ENCODE measurements around the gene RHOV.

RHOV gene

DNA sequence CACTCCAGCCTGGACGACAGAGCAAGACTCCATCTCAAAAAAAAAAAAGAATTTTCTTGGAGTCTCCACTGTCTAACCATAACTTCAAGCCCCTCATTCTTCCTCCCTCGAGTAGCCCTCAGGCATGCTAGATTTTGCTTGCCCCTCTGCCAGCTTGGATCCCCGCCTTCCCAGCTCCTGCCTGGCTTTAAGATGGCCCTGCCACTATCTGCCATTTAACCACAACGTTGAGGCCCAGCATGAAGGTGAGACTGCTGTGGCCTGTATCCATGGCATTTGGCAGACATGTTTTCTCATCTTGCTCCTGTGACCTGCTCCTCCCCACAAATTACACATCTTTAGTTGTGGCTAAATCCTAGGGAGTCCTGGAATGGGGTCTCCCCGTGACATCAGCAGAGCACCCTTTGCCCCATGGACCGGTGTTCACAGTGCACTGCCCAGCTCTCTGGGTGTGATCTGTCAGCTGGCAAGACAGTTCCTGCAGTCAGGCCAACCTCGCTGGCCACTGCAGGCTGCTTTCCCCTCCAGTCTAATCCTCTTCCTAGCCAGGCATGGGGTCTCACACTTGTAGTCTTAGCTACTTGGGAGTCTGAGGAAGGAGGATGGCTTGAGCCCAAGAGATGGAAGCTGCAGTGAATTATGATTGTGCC lies 30.6 kb upstream of the RHOV start:
- DNase-seq (ENCODE audit: low read depth in 3 of 3, low spot score in 1 of 3) = no peak

DNA sequence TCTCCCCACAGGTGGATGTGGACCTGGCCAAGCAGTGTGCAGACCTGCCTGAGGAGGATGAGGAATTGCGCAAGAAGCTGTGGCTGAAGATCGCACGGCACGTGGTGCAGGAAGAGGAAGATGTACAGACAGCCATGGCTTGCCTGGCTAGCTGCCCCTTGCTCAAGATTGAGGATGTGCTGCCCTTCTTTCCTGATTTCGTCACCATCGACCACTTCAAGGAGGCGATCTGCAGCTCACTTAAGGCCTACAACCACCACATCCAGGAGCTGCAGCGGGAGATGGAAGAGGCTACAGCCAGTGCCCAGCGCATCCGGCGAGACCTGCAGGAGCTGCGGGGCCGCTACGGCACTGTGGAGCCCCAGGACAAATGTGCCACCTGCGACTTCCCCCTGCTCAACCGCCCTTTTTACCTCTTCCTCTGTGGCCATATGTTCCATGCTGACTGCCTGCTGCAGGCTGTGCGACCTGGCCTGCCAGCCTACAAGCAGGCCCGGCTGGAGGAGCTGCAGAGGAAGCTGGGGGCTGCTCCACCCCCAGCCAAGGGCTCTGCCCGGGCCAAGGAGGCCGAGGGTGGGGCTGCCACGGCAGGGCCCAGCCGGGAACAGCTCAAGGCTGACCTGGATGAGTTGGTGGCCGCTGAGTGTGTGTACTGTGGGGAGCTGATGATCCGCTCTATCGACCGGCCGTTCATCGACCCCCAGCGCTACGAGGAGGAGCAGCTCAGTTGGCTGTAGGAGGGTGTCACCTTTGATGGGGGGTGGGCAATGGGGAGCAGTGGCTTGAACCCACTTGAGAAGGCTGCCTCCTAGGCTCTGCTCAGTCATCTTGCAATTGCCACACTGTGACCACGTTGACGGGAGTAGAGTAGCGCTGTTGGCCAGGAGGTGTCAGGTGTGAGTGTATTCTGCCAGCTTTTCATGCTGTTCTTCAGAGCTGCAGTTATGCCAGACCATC lies 28.8 kb upstream of the RHOV start:
- DNase-seq (ENCODE audit: low read depth in 3 of 3, low spot score in 1 of 3) = no peak

DNA sequence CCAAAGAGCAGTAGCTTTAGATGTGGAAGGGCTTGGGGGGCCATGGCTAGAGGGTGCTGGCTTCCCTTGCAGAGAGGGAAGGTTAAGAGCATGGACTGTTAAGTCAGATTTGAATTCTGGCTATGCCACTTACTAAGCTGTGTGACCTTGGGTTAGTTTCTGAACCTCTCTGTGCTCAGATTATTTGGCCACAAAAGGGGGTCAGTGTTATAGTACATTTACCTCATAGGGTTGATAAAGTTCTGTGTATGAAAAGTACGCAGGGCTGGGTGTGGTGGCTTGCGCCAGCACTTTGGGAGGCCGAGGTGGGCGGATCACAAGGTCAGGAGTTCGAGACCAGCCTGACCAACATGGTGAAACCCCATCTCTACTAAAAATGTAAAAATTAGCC lies 27.0 kb upstream of the RHOV start:
- DNase-seq (ENCODE audit: low read depth in 3 of 3, low spot score in 1 of 3) = no peak

DNA sequence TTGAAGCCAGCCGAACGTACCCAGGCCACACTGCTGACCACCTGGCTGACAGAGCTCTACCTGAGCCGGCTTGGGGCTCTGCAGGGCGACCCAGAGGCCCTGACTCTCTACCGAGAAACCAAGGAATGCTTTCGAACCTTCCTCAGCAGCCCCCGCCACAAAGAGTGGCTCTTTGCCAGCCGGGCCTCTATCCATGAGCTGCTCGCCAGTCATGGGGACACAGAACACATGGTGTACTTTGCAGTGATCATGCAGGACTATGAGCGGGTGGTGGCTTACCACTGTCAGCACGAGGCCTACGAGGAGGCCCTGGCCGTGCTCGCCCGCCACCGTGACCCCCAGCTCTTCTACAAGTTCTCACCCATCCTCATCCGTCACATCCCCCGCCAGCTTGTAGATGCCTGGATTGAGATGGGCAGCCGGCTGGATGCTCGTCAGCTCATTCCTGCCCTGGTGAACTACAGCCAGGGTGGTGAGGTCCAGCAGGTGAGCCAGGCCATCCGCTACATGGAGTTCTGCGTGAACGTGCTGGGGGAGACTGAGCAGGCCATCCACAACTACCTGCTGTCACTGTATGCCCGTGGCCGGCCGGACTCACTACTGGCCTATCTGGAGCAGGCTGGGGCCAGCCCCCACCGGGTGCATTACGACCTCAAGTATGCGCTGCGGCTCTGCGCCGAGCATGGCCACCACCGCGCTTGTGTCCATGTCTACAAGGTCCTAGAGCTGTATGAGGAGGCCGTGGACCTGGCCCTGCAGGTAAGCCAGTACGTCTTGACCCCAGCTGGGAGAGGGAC lies 26.4 kb upstream of the RHOV start:
- no peak for DNase-seq (ENCODE audit: low read depth in 3 of 3, low spot score in 1 of 3)

DNA sequence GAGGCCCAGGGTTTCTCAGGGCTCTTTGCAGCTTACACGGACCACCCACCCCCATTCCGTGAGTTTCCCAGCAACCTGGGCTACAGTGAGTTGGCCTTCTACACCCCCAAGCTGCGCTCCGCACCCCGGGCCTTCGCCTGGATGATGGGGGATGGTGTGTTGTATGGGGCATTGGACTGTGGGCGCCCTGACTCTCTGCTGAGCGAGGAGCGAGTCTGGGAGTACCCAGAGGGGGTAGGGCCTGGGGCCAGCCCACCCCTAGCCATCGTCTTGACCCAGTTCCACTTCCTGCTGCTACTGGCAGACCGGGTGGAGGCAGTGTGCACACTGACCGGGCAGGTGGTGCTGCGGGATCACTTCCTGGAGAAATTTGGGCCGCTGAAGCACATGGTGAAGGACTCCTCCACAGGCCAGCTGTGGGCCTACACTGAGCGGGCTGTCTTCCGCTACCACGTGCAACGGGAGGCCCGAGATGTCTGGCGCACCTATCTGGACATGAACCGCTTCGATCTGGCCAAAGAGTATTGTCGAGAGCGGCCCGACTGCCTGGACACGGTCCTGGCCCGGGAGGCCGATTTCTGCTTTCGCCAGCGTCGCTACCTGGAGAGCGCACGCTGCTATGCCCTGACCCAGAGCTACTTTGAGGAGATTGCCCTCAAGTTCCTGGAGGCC lies 25.6 kb upstream of the RHOV start:
- no peak for DNase-seq (ENCODE audit: low read depth in 3 of 3, low spot score in 1 of 3)

DNA sequence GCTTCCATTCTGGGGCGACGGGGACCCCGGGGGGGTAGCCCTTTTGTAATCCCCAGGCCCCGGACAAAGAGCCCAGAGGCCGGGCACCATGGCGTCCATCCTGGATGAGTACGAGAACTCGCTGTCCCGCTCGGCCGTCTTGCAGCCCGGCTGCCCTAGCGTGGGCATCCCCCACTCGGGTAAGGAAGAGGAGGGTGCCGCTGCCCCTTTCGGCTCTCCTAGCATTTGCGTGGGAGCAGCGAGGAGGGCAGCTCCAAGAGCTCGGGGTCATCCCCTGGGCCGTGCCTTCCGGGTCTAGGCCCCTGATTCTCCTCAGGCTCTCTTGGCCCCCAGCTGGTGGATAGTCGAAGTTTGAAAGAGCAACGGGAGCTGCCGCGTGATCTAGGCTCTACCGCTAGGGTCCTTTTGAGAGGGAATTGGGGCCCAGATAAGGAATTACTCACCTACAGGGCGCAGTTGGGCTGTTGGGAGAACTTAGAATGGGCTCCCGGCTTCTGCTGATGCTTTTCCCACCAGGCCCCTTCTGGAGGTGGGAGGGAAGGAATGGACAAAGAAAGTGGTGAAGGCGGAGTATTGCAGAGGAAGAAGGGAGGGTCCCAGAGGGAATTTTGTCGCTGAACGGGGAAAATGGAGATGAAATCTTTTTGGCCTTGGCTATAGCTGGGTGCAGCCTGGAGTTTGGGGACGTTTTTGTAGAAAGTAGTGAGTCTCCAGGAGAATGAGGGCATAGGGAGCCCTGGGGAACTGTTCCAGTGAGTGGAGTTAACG lies 20.8 kb upstream of the RHOV start:
- DNase-seq (ENCODE audit: low read depth in 3 of 3, low spot score in 1 of 3) = peak in 1 of 3 donors; percentile 25

DNA sequence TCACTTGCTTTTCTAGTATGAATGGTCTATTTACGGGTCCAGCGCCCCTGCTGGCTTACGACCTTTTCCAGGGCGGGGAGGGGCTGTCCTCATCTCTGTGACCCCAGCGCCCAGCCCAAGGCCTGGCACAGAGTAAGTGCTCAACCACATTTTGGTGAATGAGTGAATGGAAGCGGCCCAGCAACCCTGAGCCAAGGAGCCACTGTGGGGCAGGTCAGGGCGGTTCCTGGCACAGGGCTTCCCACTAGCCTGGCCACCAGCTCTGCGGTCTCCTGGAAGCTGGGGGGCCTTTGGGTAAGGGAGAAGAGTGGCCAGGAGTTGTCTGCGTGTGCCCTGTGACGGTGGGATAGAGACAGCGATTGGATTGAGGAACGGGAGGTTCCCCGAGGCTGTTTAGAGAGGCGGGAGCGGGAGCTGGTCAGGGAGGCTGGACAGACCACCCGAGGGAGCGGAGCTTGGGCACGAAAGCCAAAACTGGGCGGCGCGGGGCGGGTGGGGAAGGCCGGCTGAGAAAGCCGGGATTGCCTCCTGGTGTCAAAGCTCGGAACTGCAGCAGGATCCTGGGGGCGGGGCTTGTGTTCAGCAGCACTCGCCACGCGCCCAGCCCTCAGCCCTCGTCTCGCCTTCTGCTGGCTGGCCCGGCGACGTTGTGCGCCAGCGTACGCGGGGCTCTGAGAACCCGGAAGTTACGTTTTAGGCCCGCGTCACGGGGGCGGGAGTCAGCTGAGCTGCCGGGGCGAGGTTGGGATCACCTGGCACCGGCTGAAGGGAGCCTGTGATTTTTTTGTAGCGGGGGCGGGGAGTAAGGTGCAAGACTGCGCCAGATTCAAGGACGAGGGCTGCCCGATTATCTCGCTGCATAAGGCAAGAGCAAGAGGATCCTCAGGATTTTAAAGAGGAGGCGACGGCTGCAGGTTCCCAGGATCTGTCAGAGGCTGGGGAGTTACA lies 20.0 kb upstream of the RHOV start, which contains the start of gene VPS18:
Gene VPS18, plus strand, starts transcription at position 718 of the 948 bp plus-strand sequence. CDS start 319 bp downstream, outside the sequence.
- DNase-seq (ENCODE audit: low read depth in 3 of 3, low spot score in 1 of 3) = peak; percentile 92 to 100 (median 98)

DNA sequence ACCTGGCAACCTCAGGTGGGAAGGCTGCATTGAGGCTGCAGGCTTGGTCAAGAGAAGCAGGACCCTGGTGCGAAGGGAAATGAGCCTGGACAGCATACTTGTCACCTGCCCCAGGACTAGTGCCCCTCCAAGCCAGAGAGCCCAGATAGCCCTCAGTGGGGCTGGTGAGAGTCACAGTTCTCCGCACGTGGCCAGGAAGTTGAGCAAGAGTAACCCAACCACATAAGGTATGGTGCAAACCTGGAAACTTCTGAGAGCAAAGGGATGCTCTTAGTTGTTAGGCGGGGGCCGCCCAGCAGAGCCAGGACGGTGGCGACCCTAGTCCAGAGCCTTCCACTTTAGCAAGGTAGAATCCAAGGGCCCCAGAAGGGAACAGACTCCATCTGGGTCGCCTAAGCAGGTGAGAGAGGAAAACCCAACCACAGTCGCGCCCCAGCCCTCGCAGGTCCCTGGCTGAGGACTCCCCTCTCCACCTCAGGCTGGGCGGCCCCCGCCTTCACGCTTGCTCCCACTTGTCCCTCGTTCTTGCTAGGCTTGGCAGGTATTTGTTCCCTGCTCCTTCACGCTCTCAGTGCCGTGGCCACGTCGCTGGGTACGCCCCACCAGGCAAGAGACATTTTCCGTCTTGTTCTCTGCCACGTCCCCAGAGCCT lies 19.1 kb upstream of the RHOV start:
- no peak for DNase-seq (ENCODE audit: low read depth in 3 of 3, low spot score in 1 of 3)

DNA sequence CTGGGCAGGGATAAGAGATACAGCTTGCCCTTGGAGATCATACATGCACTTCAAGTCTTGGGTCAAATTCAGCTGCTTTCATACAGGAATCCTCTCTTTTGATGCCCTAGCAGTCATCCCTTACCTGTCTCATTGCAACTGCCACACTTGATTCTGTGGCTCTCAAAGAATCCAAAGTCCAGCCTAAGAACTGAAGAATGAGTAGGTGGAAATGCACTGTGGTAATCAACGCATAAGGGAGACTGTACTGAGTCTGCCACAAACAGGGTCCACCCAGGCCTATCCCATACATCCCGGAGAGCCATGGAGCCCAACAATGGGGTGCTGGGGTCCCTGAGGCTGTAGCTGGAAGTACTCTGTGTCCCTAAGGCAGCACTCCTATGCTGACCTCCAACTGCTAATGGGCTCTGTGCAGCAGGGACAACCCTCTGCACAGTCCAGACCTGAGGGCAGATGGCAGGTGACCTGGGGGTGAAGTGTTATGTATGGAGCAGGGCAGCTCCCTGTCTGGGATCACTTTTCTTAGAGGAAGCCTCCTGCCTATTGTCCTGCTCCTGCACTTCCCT lies 18.5 kb upstream of the RHOV start:
- DNase-seq (ENCODE audit: low read depth in 3 of 3, low spot score in 1 of 3) = no peak

DNA sequence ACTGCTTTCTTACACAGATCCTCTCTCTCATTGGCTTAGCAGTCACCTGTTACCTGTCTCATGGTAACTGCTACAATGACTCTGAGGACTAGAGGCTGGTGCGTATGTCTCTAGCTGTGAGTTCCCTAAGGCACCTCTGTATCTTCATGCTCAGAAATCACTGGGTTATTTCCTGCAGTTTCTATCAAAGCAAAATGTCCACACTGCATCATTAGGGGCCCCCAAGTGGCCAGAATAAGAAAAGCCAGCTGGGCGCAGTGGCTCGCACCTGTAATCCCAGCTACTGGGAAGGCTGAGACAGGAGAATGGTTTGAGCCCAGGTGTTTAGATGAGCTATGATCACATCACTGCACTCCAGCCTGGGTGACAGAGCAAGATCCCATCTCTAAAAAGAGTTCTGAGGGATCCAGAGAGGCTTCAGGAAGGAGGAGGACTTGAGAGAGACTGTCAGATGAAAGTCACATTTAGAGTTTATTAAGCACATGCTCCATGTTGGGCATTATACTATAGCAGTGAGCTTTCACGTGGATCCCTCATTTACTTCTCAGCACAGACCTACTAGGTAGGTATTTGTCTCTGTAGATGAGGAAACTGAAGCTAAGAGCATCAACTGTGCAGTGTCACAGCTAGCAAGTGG lies 17.9 kb upstream of the RHOV start:
- DNase-seq (ENCODE audit: low read depth in 3 of 3, low spot score in 1 of 3) = no peak

DNA sequence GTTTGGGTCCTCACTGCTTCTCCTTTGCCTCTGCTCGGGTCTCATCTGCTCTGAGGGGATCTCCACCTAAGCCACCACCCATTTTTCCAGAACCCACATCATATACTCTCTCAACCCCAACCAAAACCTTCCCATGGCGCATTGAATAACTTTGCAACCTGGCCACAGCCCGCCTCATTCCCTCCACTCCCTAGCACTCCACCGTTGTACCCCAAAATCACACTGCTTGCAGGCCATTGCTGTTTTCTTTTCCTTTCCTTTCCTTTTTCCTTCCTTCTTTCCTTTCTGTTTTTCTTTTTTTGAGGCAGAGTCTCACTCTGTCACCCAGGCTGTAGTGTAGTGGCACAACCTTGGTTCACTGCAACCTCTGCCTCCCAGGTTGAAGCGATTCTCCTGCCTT lies 17.1 kb upstream of the RHOV start:
- DNase-seq (ENCODE audit: low read depth in 3 of 3, low spot score in 1 of 3) = no peak

DNA sequence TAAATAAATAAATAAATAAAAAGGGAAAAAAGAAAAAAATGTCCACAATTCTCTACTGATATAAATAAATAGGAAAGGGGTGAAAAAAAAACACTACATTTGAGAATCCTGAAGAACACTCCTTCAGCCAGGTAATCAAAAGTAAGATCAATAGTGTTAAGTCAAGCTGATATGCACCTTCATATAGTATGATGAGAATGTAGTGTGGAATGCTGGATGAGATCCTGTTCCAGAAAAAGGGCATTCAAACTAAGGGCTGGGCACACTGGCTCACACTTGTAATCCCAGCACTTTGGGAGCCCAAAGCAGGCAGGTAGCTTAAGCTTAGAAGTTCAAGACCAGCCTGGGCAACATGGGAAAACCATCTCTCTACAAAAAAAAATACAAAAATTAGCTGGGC lies 15.1 kb upstream of the RHOV start:
- no peak for DNase-seq (ENCODE audit: low read depth in 3 of 3, low spot score in 1 of 3)

DNA sequence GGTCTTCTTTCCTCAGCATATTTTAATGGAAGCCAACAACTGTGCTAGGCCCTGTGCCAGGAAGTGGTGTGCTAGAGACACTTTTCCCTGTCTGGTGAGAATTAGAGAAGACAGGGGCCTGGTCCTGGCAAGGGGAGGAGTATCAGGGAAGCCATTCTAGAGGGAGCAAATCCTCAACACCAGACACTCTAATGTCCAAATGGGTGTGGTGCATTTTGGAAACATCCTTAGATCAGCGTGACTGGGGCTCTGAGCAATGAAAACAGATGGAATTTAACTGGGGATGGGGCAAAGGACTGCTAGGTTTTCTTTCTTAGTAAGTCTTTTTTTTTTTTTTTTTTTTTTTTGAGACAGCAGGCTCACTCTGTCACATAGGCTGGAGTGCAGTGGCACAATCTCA lies 12.6 kb upstream of the RHOV start:
- no peak for DNase-seq (ENCODE audit: low read depth in 3 of 3, low spot score in 1 of 3)

DNA sequence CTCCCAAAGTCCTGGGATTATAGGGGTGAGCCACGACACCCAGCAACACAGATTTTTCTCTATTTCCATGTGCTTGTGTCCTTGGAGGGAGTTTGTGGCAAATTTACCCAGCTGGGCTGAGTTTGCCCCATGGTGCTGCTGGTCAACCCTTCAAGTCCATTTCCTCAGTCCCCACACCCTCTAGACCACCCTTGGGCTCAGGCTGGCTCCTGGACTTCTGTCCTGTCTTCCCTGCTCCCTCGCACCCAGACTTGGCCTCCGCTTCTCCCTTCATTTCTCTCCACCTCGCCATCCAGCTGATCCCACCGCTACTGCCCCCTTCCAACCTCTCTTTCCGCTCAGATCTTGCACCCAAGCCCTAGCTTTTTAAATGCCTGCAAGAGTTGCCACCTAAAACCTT lies 7.3 kb upstream of the RHOV start:
- DNase-seq (ENCODE audit: low read depth in 3 of 3, low spot score in 1 of 3) = no peak

DNA sequence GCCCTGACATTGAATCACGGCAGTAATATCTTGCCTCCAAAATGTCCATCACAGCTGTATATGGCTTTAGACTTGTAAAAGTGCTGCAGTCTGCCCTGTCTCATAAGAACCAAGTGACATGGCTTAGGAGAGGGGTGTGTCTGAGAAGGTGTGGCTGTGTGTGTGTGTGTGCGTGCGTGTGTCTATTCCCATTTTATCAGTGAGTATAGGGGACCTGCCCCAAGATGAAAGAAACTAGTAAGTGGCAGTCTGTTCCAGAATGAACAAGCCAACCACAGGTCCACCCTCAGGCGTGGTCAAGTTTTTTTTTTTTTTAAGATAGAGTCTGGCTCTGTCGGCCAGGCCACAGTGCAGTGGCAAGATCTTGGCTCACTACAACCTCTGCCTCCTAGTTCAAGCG lies 5.6 kb upstream of the RHOV start:
- no peak for DNase-seq (ENCODE audit: low read depth in 3 of 3, low spot score in 1 of 3)

DNA sequence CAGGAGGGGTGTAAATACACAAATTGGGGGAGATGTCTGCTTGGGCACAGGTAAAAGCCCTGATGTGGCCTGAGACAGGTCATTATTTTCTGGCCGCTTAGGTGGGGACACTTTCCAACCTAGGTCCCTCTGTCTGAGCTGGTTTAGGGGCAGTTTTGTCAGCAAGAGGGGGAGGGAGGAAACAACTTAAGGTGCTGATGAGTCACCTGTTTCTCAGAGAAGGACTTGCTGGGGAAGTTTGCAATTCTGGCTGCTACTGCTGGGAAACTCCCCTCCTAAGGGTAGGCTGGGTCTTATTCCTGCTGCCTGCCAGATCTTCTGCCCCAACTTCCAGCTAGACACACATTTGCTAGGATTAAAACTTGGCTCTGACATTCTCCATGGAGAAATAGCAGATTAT lies 4.8 kb upstream of the RHOV start:
- no peak for DNase-seq (ENCODE audit: low read depth in 3 of 3, low spot score in 1 of 3)

DNA sequence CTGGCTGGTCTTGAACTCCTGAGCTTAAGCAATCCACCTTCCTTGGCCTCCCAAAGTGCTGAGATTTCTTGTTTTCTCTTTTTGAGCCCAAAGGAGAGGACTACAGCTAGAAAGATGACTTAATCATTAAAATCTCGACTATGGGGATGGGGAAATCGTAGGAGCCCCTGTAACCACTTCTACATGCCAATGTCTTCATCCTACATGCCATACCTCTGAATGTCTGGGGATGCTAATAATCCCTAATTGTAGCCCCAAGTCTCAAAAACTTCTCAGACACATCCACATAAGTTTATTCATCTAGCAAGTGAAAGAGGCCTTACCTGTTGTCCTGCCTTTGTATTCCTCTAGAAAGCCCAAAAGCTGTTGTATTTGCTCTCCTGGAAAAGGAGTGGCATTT lies 3.7 kb upstream of the RHOV start:
- DNase-seq (ENCODE audit: low read depth in 3 of 3, low spot score in 1 of 3) = no peak
